H1 (cell line): ENCODE measurements around the gene SCRN1. TPM values are rescaled to one million over a fixed set of nuclear protein-coding genes. Genes with fewer than 3 reads are reported as not detected.

Source experiments
- BRCA1 ChIP-seq: IDR thresholded peaks from 2 replicates; pipeline ENCODE4 v1.6.1; 2012; ENCODE audit warnings: low read depth, low read length, improper control_type of control experiment
- TAF1 ChIP-seq: IDR thresholded peaks from 2 replicates; pipeline ENCODE4 v1.6.1; 2011; ENCODE audit warnings: mild to moderate bottlenecking, low read depth, low read length
- TAF7 ChIP-seq: optimal IDR thresholded peaks from 2 replicates; pipeline ENCODE3; 2011; ENCODE audit warnings: low read depth, mild to moderate bottlenecking, inconsistent platforms, low read length, moderate library complexity, borderline replicate concordance
- YY1 ChIP-seq: IDR thresholded peaks from 2 replicates; pipeline ENCODE4 v1.6.1; 2011; ENCODE audit warnings: low read depth, mild to moderate bottlenecking, low read length
- polyA plus RNA-seq, 7 experiments: library from polyadenylated mRNA; depleted of rRNA in 3 of 7; stranded (reverse) in 5 of 7; unstranded in 2 of 7; fragments of >200 nt in 5 of 7; fragments of 200-250 nt in 2 of 7; gene quantifications; 1 replicate in 5 of 7; 2 replicates in 1 of 7; 4 replicates in 1 of 7; pipeline versions ENCODE4 v1.2.1 to v1.2.3, GENCODE V29; 2011 to 2013; ENCODE audit warnings: missing spikeins in 2 of 7, mixed read lengths in 2 of 7
- total RNA-seq: library from RNA; stranded (reverse); fragmentation: NEBNext Ultra II Directional; extraction: Animal tissue kit (Norgen Biotek cat#: 25700); gene quantifications from 2 replicates; pipeline ENCODE4 v1.2.1, GENCODE V29; 2021
- TF ChIP-seq, protein P1 (sequence below): fragments of 300-600 bp; sonication (generic); IDR thresholded peaks from 2 replicates; pipeline ENCODE4 v1.7.1; 2012; ENCODE audit warnings: low read length, moderate library complexity, mild to moderate bottlenecking, inconsistent platforms; ENCODE audit not compliant: insufficient replicate concordance

Gene SCRN1
- total and polyA plus RNA-seq, 2 of the 8 experiments (the other 6 are each of a cell fraction or from before 2014, with no cell fraction given) = 36.0 to 75.8 TPM

DNA sequence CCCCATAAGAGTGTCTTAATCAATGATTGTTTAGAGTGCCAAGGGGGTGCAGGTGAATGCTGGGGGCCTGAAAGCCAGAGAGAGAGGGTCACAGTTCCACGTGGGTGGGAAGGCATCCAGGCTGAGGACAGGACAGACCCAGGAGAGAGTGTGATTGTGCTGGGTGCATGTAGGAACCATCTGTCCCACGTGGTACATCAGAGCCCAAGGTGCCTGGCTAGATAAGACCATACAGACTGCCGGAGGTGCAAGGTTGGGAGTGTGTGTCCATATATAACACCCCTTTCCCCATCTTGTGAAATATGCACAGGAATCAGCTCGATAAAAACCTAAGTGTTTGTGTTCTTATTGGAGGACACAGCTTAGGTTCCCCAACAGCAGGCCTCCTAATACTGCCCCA lies 97.8 kb downstream of the SCRN1 start (continued):
- TF ChIP-seq, protein P1, sequence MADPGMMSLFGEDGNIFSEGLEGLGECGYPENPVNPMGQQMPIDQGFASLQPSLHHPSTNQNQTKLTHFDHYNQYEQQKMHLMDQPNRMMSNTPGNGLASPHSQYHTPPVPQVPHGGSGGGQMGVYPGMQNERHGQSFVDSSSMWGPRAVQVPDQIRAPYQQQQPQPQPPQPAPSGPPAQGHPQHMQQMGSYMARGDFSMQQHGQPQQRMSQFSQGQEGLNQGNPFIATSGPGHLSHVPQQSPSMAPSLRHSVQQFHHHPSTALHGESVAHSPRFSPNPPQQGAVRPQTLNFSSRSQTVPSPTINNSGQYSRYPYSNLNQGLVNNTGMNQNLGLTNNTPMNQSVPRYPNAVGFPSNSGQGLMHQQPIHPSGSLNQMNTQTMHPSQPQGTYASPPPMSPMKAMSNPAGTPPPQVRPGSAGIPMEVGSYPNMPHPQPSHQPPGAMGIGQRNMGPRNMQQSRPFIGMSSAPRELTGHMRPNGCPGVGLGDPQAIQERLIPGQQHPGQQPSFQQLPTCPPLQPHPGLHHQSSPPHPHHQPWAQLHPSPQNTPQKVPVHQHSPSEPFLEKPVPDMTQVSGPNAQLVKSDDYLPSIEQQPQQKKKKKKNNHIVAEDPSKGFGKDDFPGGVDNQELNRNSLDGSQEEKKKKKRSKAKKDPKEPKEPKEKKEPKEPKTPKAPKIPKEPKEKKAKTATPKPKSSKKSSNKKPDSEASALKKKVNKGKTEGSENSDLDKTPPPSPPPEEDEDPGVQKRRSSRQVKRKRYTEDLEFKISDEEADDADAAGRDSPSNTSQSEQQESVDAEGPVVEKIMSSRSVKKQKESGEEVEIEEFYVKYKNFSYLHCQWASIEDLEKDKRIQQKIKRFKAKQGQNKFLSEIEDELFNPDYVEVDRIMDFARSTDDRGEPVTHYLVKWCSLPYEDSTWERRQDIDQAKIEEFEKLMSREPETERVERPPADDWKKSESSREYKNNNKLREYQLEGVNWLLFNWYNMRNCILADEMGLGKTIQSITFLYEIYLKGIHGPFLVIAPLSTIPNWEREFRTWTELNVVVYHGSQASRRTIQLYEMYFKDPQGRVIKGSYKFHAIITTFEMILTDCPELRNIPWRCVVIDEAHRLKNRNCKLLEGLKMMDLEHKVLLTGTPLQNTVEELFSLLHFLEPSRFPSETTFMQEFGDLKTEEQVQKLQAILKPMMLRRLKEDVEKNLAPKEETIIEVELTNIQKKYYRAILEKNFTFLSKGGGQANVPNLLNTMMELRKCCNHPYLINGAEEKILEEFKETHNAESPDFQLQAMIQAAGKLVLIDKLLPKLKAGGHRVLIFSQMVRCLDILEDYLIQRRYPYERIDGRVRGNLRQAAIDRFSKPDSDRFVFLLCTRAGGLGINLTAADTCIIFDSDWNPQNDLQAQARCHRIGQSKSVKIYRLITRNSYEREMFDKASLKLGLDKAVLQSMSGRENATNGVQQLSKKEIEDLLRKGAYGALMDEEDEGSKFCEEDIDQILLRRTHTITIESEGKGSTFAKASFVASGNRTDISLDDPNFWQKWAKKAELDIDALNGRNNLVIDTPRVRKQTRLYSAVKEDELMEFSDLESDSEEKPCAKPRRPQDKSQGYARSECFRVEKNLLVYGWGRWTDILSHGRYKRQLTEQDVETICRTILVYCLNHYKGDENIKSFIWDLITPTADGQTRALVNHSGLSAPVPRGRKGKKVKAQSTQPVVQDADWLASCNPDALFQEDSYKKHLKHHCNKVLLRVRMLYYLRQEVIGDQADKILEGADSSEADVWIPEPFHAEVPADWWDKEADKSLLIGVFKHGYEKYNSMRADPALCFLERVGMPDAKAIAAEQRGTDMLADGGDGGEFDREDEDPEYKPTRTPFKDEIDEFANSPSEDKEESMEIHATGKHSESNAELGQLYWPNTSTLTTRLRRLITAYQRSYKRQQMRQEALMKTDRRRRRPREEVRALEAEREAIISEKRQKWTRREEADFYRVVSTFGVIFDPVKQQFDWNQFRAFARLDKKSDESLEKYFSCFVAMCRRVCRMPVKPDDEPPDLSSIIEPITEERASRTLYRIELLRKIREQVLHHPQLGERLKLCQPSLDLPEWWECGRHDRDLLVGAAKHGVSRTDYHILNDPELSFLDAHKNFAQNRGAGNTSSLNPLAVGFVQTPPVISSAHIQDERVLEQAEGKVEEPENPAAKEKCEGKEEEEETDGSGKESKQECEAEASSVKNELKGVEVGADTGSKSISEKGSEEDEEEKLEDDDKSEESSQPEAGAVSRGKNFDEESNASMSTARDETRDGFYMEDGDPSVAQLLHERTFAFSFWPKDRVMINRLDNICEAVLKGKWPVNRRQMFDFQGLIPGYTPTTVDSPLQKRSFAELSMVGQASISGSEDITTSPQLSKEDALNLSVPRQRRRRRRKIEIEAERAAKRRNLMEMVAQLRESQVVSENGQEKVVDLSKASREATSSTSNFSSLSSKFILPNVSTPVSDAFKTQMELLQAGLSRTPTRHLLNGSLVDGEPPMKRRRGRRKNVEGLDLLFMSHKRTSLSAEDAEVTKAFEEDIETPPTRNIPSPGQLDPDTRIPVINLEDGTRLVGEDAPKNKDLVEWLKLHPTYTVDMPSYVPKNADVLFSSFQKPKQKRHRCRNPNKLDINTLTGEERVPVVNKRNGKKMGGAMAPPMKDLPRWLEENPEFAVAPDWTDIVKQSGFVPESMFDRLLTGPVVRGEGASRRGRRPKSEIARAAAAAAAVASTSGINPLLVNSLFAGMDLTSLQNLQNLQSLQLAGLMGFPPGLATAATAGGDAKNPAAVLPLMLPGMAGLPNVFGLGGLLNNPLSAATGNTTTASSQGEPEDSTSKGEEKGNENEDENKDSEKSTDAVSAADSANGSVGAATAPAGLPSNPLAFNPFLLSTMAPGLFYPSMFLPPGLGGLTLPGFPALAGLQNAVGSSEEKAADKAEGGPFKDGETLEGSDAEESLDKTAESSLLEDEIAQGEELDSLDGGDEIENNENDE = no peak
- TF ChIP-seq BRCA1 (no peak), TAF1 (no peak), YY1 (no peak), TAF7 (no peak)
